ENCODE data around the gene SOX6.
"Not testable (repeated sequence)": the region's sequence is repeated elsewhere in the genome, so short reads cannot be mapped to it uniquely, and the experiment has no call there.

The SOX6 gene

GRCh38 chr11:16081382-16082094, 274.8 kb downstream of the SOX6 start:
- Histone ChIP-seq H3K4me3 (ENCODE audit: low read length in 2 of 2) (no peak overlapping the region), H3K27ac (ENCODE audit: low read length) (no peak overlapping the region), H3K4me1 (ENCODE audit: control insufficient read depth, insufficient read depth, low read length) (no peaks in the 10 kb centered on the region)

GRCh38 chr11:16080688-16081381, 275.5 kb downstream of the SOX6 start:
- Histone ChIP-seq H3K27ac (ENCODE audit: low read length) (no peak overlapping the region), H3K4me1 (ENCODE audit: control insufficient read depth, insufficient read depth, low read length) (no peaks in the 10 kb centered on the region)

More at GRCh38 chr11:16081382-16082094, 274.8 kb downstream of the SOX6 start:
- Histone ChIP-seq H3K9ac (ENCODE audit: low read length in 2 of 2) (no peak overlapping the region), H3K9me3 (ENCODE audit: control insufficient read depth in 2 of 2, low read length in 2 of 2) (no peaks in the 10 kb centered on the region), H3K36me3 (ENCODE audit: control insufficient read depth in 2 of 2, insufficient read depth in 2 of 2, low read length in 2 of 2) (no peaks in the 10 kb centered on the region), H3K27me3 (ENCODE audit: control insufficient read depth in 1 of 2, insufficient read depth in 2 of 2, low read length in 2 of 2) (no peaks in the 10 kb centered on the region)

GRCh38 chr11:16078936-16079335, 277.4 kb downstream of the SOX6 start:
- Histone ChIP-seq H3K4me3 (ENCODE audit: low read length in 2 of 2) (no peak overlapping the region), H3K9ac (ENCODE audit: low read length in 2 of 2) (no peak overlapping the region), H3K9me3 (ENCODE audit: control insufficient read depth in 2 of 2, low read length in 2 of 2) (no peaks in the 10 kb centered on the region), H3K36me3 (ENCODE audit: control insufficient read depth in 2 of 2, insufficient read depth in 2 of 2, low read length in 2 of 2) (no peaks in the 10 kb centered on the region), H3K27ac (ENCODE audit: low read length) (no peak overlapping the region), H3K4me1 (ENCODE audit: control insufficient read depth, insufficient read depth, low read length) (no peaks in the 10 kb centered on the region), H3K27me3 (ENCODE audit: control insufficient read depth in 1 of 2, insufficient read depth in 2 of 2, low read length in 2 of 2) (no peaks in the 10 kb centered on the region)

More at GRCh38 chr11:16080688-16081381, 275.5 kb downstream of the SOX6 start:
- Histone ChIP-seq H3K9me3 (ENCODE audit: control insufficient read depth in 2 of 2, low read length in 2 of 2) (no peaks in the 10 kb centered on the region), H3K4me3 (ENCODE audit: low read length in 2 of 2) (no peak overlapping the region), H3K27me3 (ENCODE audit: control insufficient read depth in 1 of 2, insufficient read depth in 2 of 2, low read length in 2 of 2) (no peaks in the 10 kb centered on the region), H3K9ac (ENCODE audit: low read length in 2 of 2) (no peak overlapping the region), H3K36me3 (ENCODE audit: control insufficient read depth in 2 of 2, insufficient read depth in 2 of 2, low read length in 2 of 2) (no peaks in the 10 kb centered on the region)

GRCh38 chr11:16070573-16070972, 285.8 kb downstream of the SOX6 start:
- no peak overlapping the region for H3K4me3 ChIP-seq (ENCODE audit: low read length in 2 of 2)
- H3K27ac ChIP-seq (ENCODE audit: low read length), result no peak overlapping the region
- H3K36me3 ChIP-seq (ENCODE audit: control insufficient read depth in 2 of 2, insufficient read depth in 2 of 2, low read length in 2 of 2), result no peaks in the 10 kb centered on the region
- no peaks in the 10 kb centered on the region for H3K27me3 ChIP-seq (ENCODE audit: control insufficient read depth in 1 of 2, insufficient read depth in 2 of 2, low read length in 2 of 2)
- no peak overlapping the region for H3K9ac ChIP-seq (ENCODE audit: low read length in 2 of 2)
- no peaks in the 10 kb centered on the region for H3K4me1 ChIP-seq (ENCODE audit: control insufficient read depth, insufficient read depth, low read length)
- H3K9me3 ChIP-seq (ENCODE audit: control insufficient read depth in 2 of 2, low read length in 2 of 2), result no peaks in the 10 kb centered on the region

GRCh38 chr11:16067268-16067667, 289.1 kb downstream of the SOX6 start:
- H3K27ac ChIP-seq (ENCODE audit: low read length); H3K9me3 ChIP-seq (ENCODE audit: control insufficient read depth in 2 of 2, low read length in 2 of 2): not testable (repeated sequence)

GRCh38 chr11:16059332-16059731, 297.0 kb downstream of the SOX6 start:
- Histone ChIP-seq H3K9ac (ENCODE audit: low read length in 2 of 2) (no peak overlapping the region), H3K36me3 (ENCODE audit: control insufficient read depth in 2 of 2, insufficient read depth in 2 of 2, low read length in 2 of 2) (no peaks in the 10 kb centered on the region), H3K27ac (ENCODE audit: low read length) (no peak overlapping the region), H3K27me3 (ENCODE audit: control insufficient read depth in 1 of 2, insufficient read depth in 2 of 2, low read length in 2 of 2) (no peaks in the 10 kb centered on the region), H3K4me1 (ENCODE audit: control insufficient read depth, insufficient read depth, low read length) (no peaks in the 10 kb centered on the region), H3K4me3 (ENCODE audit: low read length in 2 of 2) (no peak overlapping the region), H3K9me3 (ENCODE audit: control insufficient read depth in 2 of 2, low read length in 2 of 2) (no peaks in the 10 kb centered on the region)

More at GRCh38 chr11:16067268-16067667, 289.1 kb downstream of the SOX6 start:
- H3K27me3 ChIP-seq (ENCODE audit: control insufficient read depth in 1 of 2, insufficient read depth in 2 of 2, low read length in 2 of 2); H3K9ac ChIP-seq (ENCODE audit: low read length in 2 of 2); H3K36me3 ChIP-seq (ENCODE audit: control insufficient read depth in 2 of 2, insufficient read depth in 2 of 2, low read length in 2 of 2); H3K4me3 ChIP-seq (ENCODE audit: low read length in 2 of 2); H3K4me1 ChIP-seq (ENCODE audit: control insufficient read depth, insufficient read depth, low read length): not testable (repeated sequence)

GRCh38 chr11:16058671-16059070, 297.7 kb downstream of the SOX6 start:
- H3K36me3 ChIP-seq (ENCODE audit: control insufficient read depth in 2 of 2, insufficient read depth in 2 of 2, low read length in 2 of 2), result no peaks in the 10 kb centered on the region
- no peaks in the 10 kb centered on the region for H3K27me3 ChIP-seq (ENCODE audit: control insufficient read depth in 1 of 2, insufficient read depth in 2 of 2, low read length in 2 of 2)
- no peaks in the 10 kb centered on the region for H3K9me3 ChIP-seq (ENCODE audit: control insufficient read depth in 2 of 2, low read length in 2 of 2)
- H3K9ac ChIP-seq (ENCODE audit: low read length in 2 of 2), result no peak overlapping the region
- no peak overlapping the region for H3K4me3 ChIP-seq (ENCODE audit: low read length in 2 of 2)
- no peaks in the 10 kb centered on the region for H3K4me1 ChIP-seq (ENCODE audit: control insufficient read depth, insufficient read depth, low read length)
- H3K27ac ChIP-seq (ENCODE audit: low read length), result no peak overlapping the region

- Histone ChIP-seq H3K4me1 (ENCODE audit: control insufficient read depth, insufficient read depth, low read length) (no peaks in the 10 kb centered on the region), H3K9ac (ENCODE audit: low read length in 2 of 2) (no peak overlapping the region), H3K27ac (ENCODE audit: low read length) (no peak overlapping the region), H3K4me3 (ENCODE audit: low read length in 2 of 2) (no peak overlapping the region), H3K27me3 (ENCODE audit: control insufficient read depth in 1 of 2, insufficient read depth in 2 of 2, low read length in 2 of 2) (no peaks in the 10 kb centered on the region), H3K9me3 (ENCODE audit: control insufficient read depth in 2 of 2, low read length in 2 of 2) (peaks cover 0 to 3% of the 10 kb centered on the region in 2 donors), H3K36me3 (ENCODE audit: control insufficient read depth in 2 of 2, insufficient read depth in 2 of 2, low read length in 2 of 2) (no peaks in the 10 kb centered on the region)
Measured at GRCh38 chr11:16052750-16053149, 303.6 kb downstream of the SOX6 start.

- H3K9me3 ChIP-seq (ENCODE audit: control insufficient read depth in 2 of 2, low read length in 2 of 2), result peaks cover 0 to 3% of the 10 kb centered on the region in 2 donors
- H3K27me3 ChIP-seq (ENCODE audit: control insufficient read depth in 1 of 2, insufficient read depth in 2 of 2, low read length in 2 of 2), result no peaks in the 10 kb centered on the region
- no peaks in the 10 kb centered on the region for H3K4me1 ChIP-seq (ENCODE audit: control insufficient read depth, insufficient read depth, low read length)
- H3K36me3 ChIP-seq (ENCODE audit: control insufficient read depth in 2 of 2, insufficient read depth in 2 of 2, low read length in 2 of 2), result no peaks in the 10 kb centered on the region
- H3K27ac ChIP-seq (ENCODE audit: low read length), result no peak overlapping the region
- no peak overlapping the region for H3K9ac ChIP-seq (ENCODE audit: low read length in 2 of 2)
- H3K4me3 ChIP-seq (ENCODE audit: low read length in 2 of 2), result no peak overlapping the region
Measured at GRCh38 chr11:16049611-16050010, 306.7 kb downstream of the SOX6 start.

GRCh38 chr11:16047073-16047472, 309.3 kb downstream of the SOX6 start:
- Histone ChIP-seq H3K27me3 (ENCODE audit: control insufficient read depth in 1 of 2, insufficient read depth in 2 of 2, low read length in 2 of 2) (no peaks in the 10 kb centered on the region), H3K4me3 (ENCODE audit: low read length in 2 of 2) (no peak overlapping the region), H3K27ac (ENCODE audit: low read length) (no peak overlapping the region), H3K9me3 (ENCODE audit: control insufficient read depth in 2 of 2, low read length in 2 of 2) (no peaks in the 10 kb centered on the region), H3K36me3 (ENCODE audit: control insufficient read depth in 2 of 2, insufficient read depth in 2 of 2, low read length in 2 of 2) (no peaks in the 10 kb centered on the region), H3K9ac (ENCODE audit: low read length in 2 of 2) (no peak overlapping the region), H3K4me1 (ENCODE audit: control insufficient read depth, insufficient read depth, low read length) (no peaks in the 10 kb centered on the region)

- H3K27me3 ChIP-seq (ENCODE audit: control insufficient read depth in 1 of 2, insufficient read depth in 2 of 2, low read length in 2 of 2), result no peaks in the 10 kb centered on the region
- no peaks in the 10 kb centered on the region for H3K9me3 ChIP-seq (ENCODE audit: control insufficient read depth in 2 of 2, low read length in 2 of 2)
- no peak overlapping the region for H3K4me3 ChIP-seq (ENCODE audit: low read length in 2 of 2)
- H3K9ac ChIP-seq (ENCODE audit: low read length in 2 of 2), result no peak overlapping the region
- no peaks in the 10 kb centered on the region for H3K4me1 ChIP-seq (ENCODE audit: control insufficient read depth, insufficient read depth, low read length)
- no peaks in the 10 kb centered on the region for H3K36me3 ChIP-seq (ENCODE audit: control insufficient read depth in 2 of 2, insufficient read depth in 2 of 2, low read length in 2 of 2)
- H3K27ac ChIP-seq (ENCODE audit: low read length), result no peak overlapping the region
Measured at GRCh38 chr11:16043617-16044016, 312.7 kb downstream of the SOX6 start.
